Gastrocnemius medialis (tissue), 4 donors: Measurements from ENCODE around the gene NELL2.

Source experiments
- POLR2A ChIP-seq, 2 donors: fragments of 450-650 bp; IDR thresholded peaks; one replicate each; pipeline ENCODE4 v1.6.1; 2017; ENCODE audit warnings: antibody characterized with exemption in 2 of 2, mild to moderate bottlenecking in 2 of 2, moderate library complexity in 2 of 2
- TF ChIP-seq, protein P1 (sequence below), 5 experiments: fragments of 450-650 bp in 3 of 5; fragments of 200-600 bp in 2 of 5; sonication (generic) in 2 of 5; IDR thresholded peaks in 4 of 5; conservative IDR thresholded peaks in 1 of 5; 1 replicate in 4 of 5; 2 replicates in 1 of 5; pipeline ENCODE4 v1.5.1; 2016 to 2019; ENCODE audit warnings: antibody characterized with exemption in 5 of 5, mild to moderate bottlenecking in 3 of 5, moderate library complexity in 3 of 5

DNA sequence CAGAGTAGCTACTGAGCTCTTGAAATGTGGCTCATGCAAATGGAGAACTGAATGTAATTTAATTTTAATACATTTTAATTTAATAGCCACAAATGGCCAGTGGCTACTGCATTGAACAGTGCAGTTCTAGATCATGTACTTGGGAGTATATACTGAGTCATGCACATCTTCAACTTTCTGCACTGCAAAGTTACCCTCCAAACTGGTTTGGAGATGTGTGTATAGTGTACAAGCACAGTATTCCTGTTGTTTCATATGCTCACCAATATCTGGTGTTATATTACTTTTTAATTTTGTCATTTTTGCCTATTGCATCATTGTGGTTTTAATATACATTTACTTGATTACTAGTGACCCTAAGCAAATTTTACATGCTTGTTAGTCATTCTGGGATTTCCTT is 372.8 kb downstream of the NELL2 start:
- no peak for TF ChIP-seq POLR2A (IDR thresholded peaks at IDR 0.05)
- TF ChIP-seq, protein P1, sequence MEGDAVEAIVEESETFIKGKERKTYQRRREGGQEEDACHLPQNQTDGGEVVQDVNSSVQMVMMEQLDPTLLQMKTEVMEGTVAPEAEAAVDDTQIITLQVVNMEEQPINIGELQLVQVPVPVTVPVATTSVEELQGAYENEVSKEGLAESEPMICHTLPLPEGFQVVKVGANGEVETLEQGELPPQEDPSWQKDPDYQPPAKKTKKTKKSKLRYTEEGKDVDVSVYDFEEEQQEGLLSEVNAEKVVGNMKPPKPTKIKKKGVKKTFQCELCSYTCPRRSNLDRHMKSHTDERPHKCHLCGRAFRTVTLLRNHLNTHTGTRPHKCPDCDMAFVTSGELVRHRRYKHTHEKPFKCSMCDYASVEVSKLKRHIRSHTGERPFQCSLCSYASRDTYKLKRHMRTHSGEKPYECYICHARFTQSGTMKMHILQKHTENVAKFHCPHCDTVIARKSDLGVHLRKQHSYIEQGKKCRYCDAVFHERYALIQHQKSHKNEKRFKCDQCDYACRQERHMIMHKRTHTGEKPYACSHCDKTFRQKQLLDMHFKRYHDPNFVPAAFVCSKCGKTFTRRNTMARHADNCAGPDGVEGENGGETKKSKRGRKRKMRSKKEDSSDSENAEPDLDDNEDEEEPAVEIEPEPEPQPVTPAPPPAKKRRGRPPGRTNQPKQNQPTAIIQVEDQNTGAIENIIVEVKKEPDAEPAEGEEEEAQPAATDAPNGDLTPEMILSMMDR (IDR thresholded peaks at IDR 0.05 in 4 of 5, conservative IDR thresholded peaks at IDR 0.05 in 1 of 5), result no peak
